HepG2 (cell line): ENCODE results near the gene RPTOR. TPM values are rescaled to one million over a fixed set of nuclear protein-coding genes. Genes with fewer than 3 reads are reported as not detected.

Experiments used
- HMGXB3 ChIP-seq: sonication (generic); formaldehyde crosslinking; IDR thresholded peaks from 2 replicates; pipeline ENCODE4 v1.4.0; 2020; ENCODE audit warnings: missing genetic modification reagents, borderline replicate concordance
- KLF6 ChIP-seq: IDR thresholded peaks from 2 replicates; pipeline ENCODE4 v1.8.0; 2016; ENCODE audit warnings: missing biosample characterization, missing genetic modification reagents
- NCOA1 ChIP-seq: sonication (generic); formaldehyde crosslinking; IDR thresholded peaks from 2 replicates; pipeline ENCODE4 v1.9.0; 2021; ENCODE audit warnings: missing genetic modification reagents
- PATZ1 ChIP-seq: sonication (generic); formaldehyde crosslinking; IDR thresholded peaks from 2 replicates; pipeline ENCODE4 v1.4.0; 2020; ENCODE audit warnings: missing genetic modification reagents
- PAX8 ChIP-seq: sonication (generic); formaldehyde crosslinking; IDR thresholded peaks from 2 replicates; pipeline ENCODE4 v1.8.0; 2022; ENCODE audit warnings: mild to moderate bottlenecking, missing genetic modification reagents, borderline replicate concordance
- SMAD3 ChIP-seq: sonication (generic); formaldehyde crosslinking; IDR thresholded peaks from 2 replicates; pipeline ENCODE4 v1.4.0; 2020; ENCODE audit warnings: missing genetic modification reagents
- SRSF1 ChIP-seq: fragments of 200-400 bp; formaldehyde crosslinking; optimal IDR thresholded peaks from 2 replicates; pipeline ENCODE3; 2017; ENCODE audit warnings: mild to moderate bottlenecking, low read depth, low read length, moderate library complexity
- TCF12 ChIP-seq, 2 experiments: fragments of 450-650 bp in 1 of 2; sonication (generic) in 1 of 2; formaldehyde crosslinking in 1 of 2; IDR thresholded peaks; 2 replicates each; pipeline versions ENCODE4 v1.6.1 to v1.8.0; 2017 to 2022; ENCODE audit warnings: antibody characterized with exemption in 1 of 2, mild to moderate bottlenecking in 1 of 2, missing genetic modification reagents in 1 of 2, moderate library complexity in 1 of 2
- TFDP2 ChIP-seq: sonication (generic); formaldehyde crosslinking; IDR thresholded peaks from 2 replicates; pipeline ENCODE4 v1.4.0; 2020; ENCODE audit warnings: missing genetic modification reagents
- ZNF280B ChIP-seq: sonication (generic); formaldehyde crosslinking; IDR thresholded peaks from 2 replicates; pipeline ENCODE4 v1.5.0; 2020; ENCODE audit warnings: missing genetic modification reagents, mild to moderate bottlenecking, borderline replicate concordance
- ZNF547 ChIP-seq: sonication (generic); formaldehyde crosslinking; IDR thresholded peaks from 2 replicates; pipeline ENCODE4 v1.5.1; 2020; ENCODE audit warnings: mild to moderate bottlenecking, missing genetic modification reagents
- ZNF614 ChIP-seq: IDR thresholded peaks from 2 replicates; pipeline ENCODE4 v1.6.1; 2018; ENCODE audit warnings: missing biosample characterization, missing genetic modification reagents, inconsistent platforms, borderline replicate concordance
- ZNF639 ChIP-seq: conservative IDR thresholded peaks from 2 replicates; pipeline ENCODE4 v1.6.1; 2018; ENCODE audit warnings: missing genetic modification reagents
- ZNF737 ChIP-seq: sonication (generic); formaldehyde crosslinking; IDR thresholded peaks from 2 replicates; pipeline ENCODE4 v1.5.0; 2020; ENCODE audit warnings: missing genetic modification reagents, mild to moderate bottlenecking, borderline replicate concordance
- ZNF775 ChIP-seq: sonication (generic); formaldehyde crosslinking; IDR thresholded peaks from 2 replicates; pipeline ENCODE4 v1.4.0; 2020; ENCODE audit warnings: missing genetic modification reagents, mild to moderate bottlenecking, moderate library complexity, borderline replicate concordance
- ZNF83 ChIP-seq: sonication (generic); formaldehyde crosslinking; IDR thresholded peaks from 2 replicates; pipeline ENCODE4 v1.4.0; 2020; ENCODE audit warnings: missing genetic modification reagents, mild to moderate bottlenecking, borderline replicate concordance
- ZSCAN22 ChIP-seq: sonication (generic); formaldehyde crosslinking; IDR thresholded peaks from 2 replicates; pipeline ENCODE4 v1.4.0; 2020; ENCODE audit warnings: mild to moderate bottlenecking, missing genetic modification reagents
- ZZZ3 ChIP-seq: sonication (generic); formaldehyde crosslinking; IDR thresholded peaks from 2 replicates; pipeline ENCODE4 v1.4.0; 2020; ENCODE audit warnings: missing genetic modification reagents, mild to moderate bottlenecking, borderline replicate concordance
- polyA plus RNA-seq, 8 experiments: library from polyadenylated mRNA; depleted of rRNA in 3 of 8; stranded (reverse) in 7 of 8; unstranded in 1 of 8; fragments of >200 nt; fragmentation: Illumina TruSeq in 4 of 8; extraction: Trizol in 4 of 8; gene quantifications; 2 replicates each; pipeline versions ENCODE4 v1.2.1 to v1.2.3, GENCODE V29; 2011 to 2016; ENCODE audit warnings: low read depth in 4 of 8, missing spikeins in 1 of 8, mixed read lengths in 1 of 8; ENCODE audit not compliant: insufficient read depth in 1 of 8
- total RNA-seq, 5 experiments: library from RNA; depleted of rRNA; stranded (reverse); fragments of >200 nt; fragmentation: Illumina TruSeq; extraction: Trizol; gene quantifications; 2 replicates each; pipeline ENCODE4 v1.2.3, GENCODE V29; 2016; ENCODE audit warnings: low read depth in 1 of 5

Gene RPTOR
- total and polyA plus RNA-seq, 2 of the 13 experiments (the other 11 are each of a cell fraction or from before 2014, with no cell fraction given), result 6.6 to 25.3 TPM

GRCh38 chr17:80673152-80673920, 128.7 kb downstream of the RPTOR start (continued):
- TF ChIP-seq ZNF639 (CRISPR knock-in tag) (no peak), ZNF737 (CRISPR knock-in tag) (no peak), ZZZ3 (CRISPR knock-in tag) (no peak), HMGXB3 (no peak), ZNF775 (no peak), SRSF1 (no peak), KLF6 (no peak), TCF12 (IDR thresholded peaks at IDR 0.05) (no peak), TCF12 (CRISPR knock-in tag; IDR thresholded peaks at IDR 0.05) (no peak), NCOA1 (no peak), ZNF83 (CRISPR knock-in tag) (no peak), PATZ1 (CRISPR knock-in tag) (peak; percentile 84), TFDP2 (no peak), ZNF547 (CRISPR knock-in tag) (no peak), ZSCAN22 (CRISPR knock-in tag) (no peak), ZNF280B (no peak), SMAD3 (CRISPR knock-in tag) (no peak), PAX8 (no peak), ZNF614 (CRISPR knock-in tag) (peak; percentile 53; the same call in 1 of the 2 replicates)
